ENCODE results near the gene ZNF587. TPM values are rescaled to one million over a fixed set of nuclear protein-coding genes. Genes with fewer than 3 reads are reported as not detected.

ZNF587 gene
- total and polyA plus RNA-seq, 2 of the 8 experiments (the other 6 are each of a cell fraction or from before 2014, with no cell fraction given): 18.1 to 42.1 TPM

GRCh38 chr19:57903618-57904184, 54.0 kb downstream of the ZNF587 start:
- no peak overlapping the region for H3K4me2 ChIP-seq (ENCODE audit: insufficient read depth in 1 of 2, low read depth in 2 of 2, low read length in 2 of 2)
- ChIA-PET POLR2A (ENCODE audit: partially characterized antibody) (interaction anchor here (0.7 to 4.3 kb wide), 11 partner anchors 11 to 157 kb away, joined by 3 to 28 read pairs (median 3); partner anchors contain the start of genes ZNF417, ZNF776 and ZNF814), CTCF (ENCODE audit: partially characterized antibody) (interaction anchor here (0.5 to 2.0 kb wide), 15 partner anchors 8 to 478 kb away, joined by 3 to 13 read pairs (median 3); partner anchors contain the start of gene ZNF552)
- no peak overlapping the region for H3K27ac ChIP-seq (ENCODE audit: low read depth, low read length)
- H2BK20ac ChIP-seq (ENCODE audit: low read length): no peak overlapping the region
- no peak overlapping the region for H2AFZ ChIP-seq (ENCODE audit: low read length)
- DNase-seq (ENCODE audit: low read depth in 1 of 2, low spot score in 2 of 2) (no peak), FAIRE-seq (no peak)
- H3K79me1 ChIP-seq (ENCODE audit: low read depth, low read length): no peaks in the 10 kb centered on the region; the same call in 1 of the 2 replicates
- no peak overlapping the region for H4K8ac ChIP-seq (ENCODE audit: extremely low read depth, insufficient read depth, low read length)
- H3K18ac ChIP-seq (ENCODE audit: extremely low read depth, low read length): no peak overlapping the region
- no peak overlapping the region for H3K14ac ChIP-seq (ENCODE audit: insufficient read length)
- H2AK5ac ChIP-seq (ENCODE audit: low read depth, low read length): no peak overlapping the region
- no peak overlapping the region for H2BK12ac ChIP-seq (ENCODE audit: low read depth, low read length)
- H3K56ac ChIP-seq (replicated peaks; ENCODE audit: insufficient read length, low read depth, low read length): no peak overlapping the region
- 77% methylated on average over 7 of the region's 7 CpGs; no CpG with 5 or more reads in 1 of the 2 experiments for WGBS, 2 experiments (ENCODE audit: extremely low coverage in 1 of 2, insufficient coverage in 1 of 2, insufficient read length in 1 of 2, insufficient replicate concordance in 2 of 2, low coverage in 1 of 2, low lambda C conversion rate in 2 of 2, missing lambda C conversion rate in 1 of 2)
- H3K4ac ChIP-seq (replicated peaks; ENCODE audit: insufficient read length, low read depth, low read length): no peak overlapping the region
- H3K36me3 ChIP-seq (ENCODE audit: control insufficient read depth in 2 of 4, insufficient read depth in 4 of 4, low read length in 3 of 4): peaks cover 0 to 13% (median 8%) of the 10 kb centered on the region in 4 experiments; a peak in 5 of 8 replicates
- no peaks in the 10 kb centered on the region for H3K27me3 ChIP-seq (replicated peaks in 1 of 4; ENCODE audit: control insufficient read depth in 3 of 4, extremely low read depth in 1 of 4, insufficient read depth in 3 of 4, low read length in 3 of 4)
- no peak overlapping the region for H4K5ac ChIP-seq (ENCODE audit: insufficient read length, low read depth, low read length)
- H2BK120ac ChIP-seq (replicated peaks; ENCODE audit: low read depth, low read length): no peak overlapping the region
- no peaks in the 10 kb centered on the region for H3K23me2 ChIP-seq (ENCODE audit: low read depth, low read length)
- no peak overlapping the region for H3K9ac ChIP-seq (replicated peaks in 1 of 4; ENCODE audit: extremely low read depth in 1 of 4, low read depth in 3 of 4, low read length in 3 of 4)
- no peaks in the 10 kb centered on the region for H3K9me3 ChIP-seq (ENCODE audit: insufficient read depth in 2 of 2, low read depth in 1 of 2, low read length in 1 of 2)
- H4K20me1 ChIP-seq (replicated peaks in 1 of 2; ENCODE audit: control insufficient read depth in 1 of 2, insufficient read depth in 2 of 2, low read length in 2 of 2): no peaks in the 10 kb centered on the region
- no peak overlapping the region for H4K91ac ChIP-seq (replicated peaks; ENCODE audit: insufficient read length, low read length)
- no peak overlapping the region for H3K4me3 ChIP-seq (ENCODE audit: extremely low read depth in 1 of 4, insufficient read depth in 2 of 4, low read depth in 3 of 4, low read length in 4 of 4)
- H2BK5ac ChIP-seq (ENCODE audit: low read depth, low read length): no peak overlapping the region
- no peaks in the 10 kb centered on the region for H3K4me1 ChIP-seq (replicated peaks in 1 of 4; ENCODE audit: control insufficient read depth in 3 of 4, insufficient read depth in 4 of 4, low read length in 3 of 4)
- H3K79me2 ChIP-seq (ENCODE audit: control insufficient read depth in 1 of 2, insufficient read depth in 2 of 2, low read length in 2 of 2): no peaks in the 10 kb centered on the region; a peak in 1 of 4 replicates
- H2BK15ac ChIP-seq (ENCODE audit: low read length): no peak overlapping the region
- no peak overlapping the region for H3K23ac ChIP-seq (ENCODE audit: insufficient read length)
- TF ChIP-seq BRCA1 (IDR thresholded peaks at IDR 0.05; ENCODE audit: low read depth, low read length) (no peak), HDAC2 (IDR thresholded peaks at IDR 0.05; ENCODE audit: borderline replicate concordance in 1 of 2, low read depth in 2 of 2, low read length in 2 of 2) (no peak), GTF2F1 (IDR thresholded peaks at IDR 0.05; ENCODE audit: borderline replicate concordance, low read depth, low read length) (no peak), JUND (IDR thresholded peaks at IDR 0.05; ENCODE audit: low read length) (no peak), SIN3A (conservative IDR thresholded peaks at IDR 0.05 in 1 of 2, IDR thresholded peaks at IDR 0.05 in 1 of 2; ENCODE audit: low read depth in 1 of 2, low read length in 2 of 2) (no peak), HDAC6 (IDR thresholded peaks at IDR 0.05; ENCODE audit: low read depth, low read length) (no peak), RBBP5 (IDR thresholded peaks at IDR 0.05; ENCODE audit: borderline replicate concordance, low read depth, low read length) (no peak), CBX8 (IDR thresholded peaks at IDR 0.05; ENCODE audit: borderline replicate concordance, low read depth, low read length) (no peak), SP1 (IDR thresholded peaks at IDR 0.05; ENCODE audit: low read depth, low read length) (no peak), POU5F1 (IDR thresholded peaks at IDR 0.05; ENCODE audit: low read depth, low read length) (no peak), MAFK (IDR thresholded peaks at IDR 0.05; ENCODE audit: low read depth, low read length) (no peak)

All from H1 (cell line).